HepG2 (cell line): ENCODE measurements around the gene PML.
"Not testable (repeated sequence)": the region's sequence is repeated elsewhere in the genome, so short reads cannot be mapped to it uniquely, and the experiment has no call there.

ENCODE experiments used
- ARID5B ChIP-seq: IDR thresholded peaks from 2 replicates; pipeline ENCODE4 v1.4.0; 2020; ENCODE audit warnings: mild to moderate bottlenecking, missing genetic modification reagents
- ATF5 ChIP-seq: sonication (generic); formaldehyde crosslinking; IDR thresholded peaks from 2 replicates; pipeline ENCODE4 v1.4.0; 2020; ENCODE audit warnings: mild to moderate bottlenecking, low read depth, missing genetic modification reagents
- CTCF ChIP-seq: sonication (generic); formaldehyde crosslinking; IDR thresholded peaks from 2 replicates; pipeline ENCODE4 v1.5.0; 2020; ENCODE audit warnings: mild to moderate bottlenecking, missing genetic modification reagents, moderate library complexity
- ELK4 ChIP-seq: sonication (generic); formaldehyde crosslinking; IDR thresholded peaks from 2 replicates; pipeline ENCODE4 v1.9.0; 2021; ENCODE audit warnings: missing genetic modification reagents, borderline replicate concordance
- EZH2 ChIP-seq: conservative IDR thresholded peaks from 2 replicates; pipeline ENCODE4 v1.6.1; 2012; ENCODE audit warnings: mild to moderate bottlenecking, low read depth, low read length, moderate library complexity
- HMG20B ChIP-seq: conservative IDR thresholded peaks from 2 replicates; pipeline ENCODE4 v1.6.1; 2016; ENCODE audit warnings: missing genetic modification reagents, missing compliant biosample characterization
- HNF1B ChIP-seq: sonication (generic); formaldehyde crosslinking; IDR thresholded peaks from 2 replicates; pipeline ENCODE4 v1.5.1; 2020; ENCODE audit warnings: mild to moderate bottlenecking, moderate library complexity, missing genetic modification reagents
- MED8 ChIP-seq: sonication (generic); formaldehyde crosslinking; IDR thresholded peaks from 2 replicates; pipeline ENCODE4 v1.8.1; 2023; ENCODE audit warnings: mild to moderate bottlenecking, missing genetic modification reagents; ENCODE audit not compliant: insufficient replicate concordance
- RAD51 ChIP-seq: fragments of 450-650 bp; IDR thresholded peaks from 2 replicates; pipeline ENCODE4 v1.6.1; 2016; ENCODE audit warnings: borderline replicate concordance
- REST ChIP-seq, 2 experiments: IDR thresholded peaks; 2 replicates each; pipeline ENCODE4 v1.6.1; 2011 to 2012; ENCODE audit warnings: low read length in 2 of 2, borderline replicate concordance in 1 of 2, low read depth in 1 of 2, mild to moderate bottlenecking in 1 of 2, moderate library complexity in 1 of 2
- SP1 ChIP-seq, 2 experiments: fragments of 450-650 bp in 1 of 2; sonication (generic) in 1 of 2; formaldehyde crosslinking in 1 of 2; IDR thresholded peaks; 2 replicates each; pipeline versions ENCODE4 v1.4.0 to v1.6.1; 2016 to 2020; ENCODE audit warnings: missing genetic modification reagents in 1 of 2
- STAT6 ChIP-seq: sonication (generic); formaldehyde crosslinking; IDR thresholded peaks from 2 replicates; pipeline ENCODE4 v1.4.0; 2020; ENCODE audit warnings: missing genetic modification reagents, mild to moderate bottlenecking, borderline replicate concordance
- TRAFD1 ChIP-seq: sonication (generic); formaldehyde crosslinking; IDR thresholded peaks from 2 replicates; pipeline ENCODE4 v1.5.1; 2020; ENCODE audit warnings: missing genetic modification reagents, mild to moderate bottlenecking, borderline replicate concordance
- ZFAT ChIP-seq: sonication (generic); formaldehyde crosslinking; conservative IDR thresholded peaks from 2 replicates; pipeline ENCODE4 v1.8.1; 2023; ENCODE audit warnings: missing genetic modification reagents, inconsistent platforms

GRCh38 chr15:74059050-74059833, 64.7 kb downstream of the PML start:
- not testable (repeated sequence) for TF ChIP-seq STAT6 (CRISPR knock-in tag); ELK4 (CRISPR knock-in tag); CTCF (CRISPR knock-in tag); EZH2; SP1 (IDR thresholded peaks at IDR 0.05); SP1 (CRISPR knock-in tag; IDR thresholded peaks at IDR 0.05); ARID5B (CRISPR knock-in tag); HNF1B (CRISPR knock-in tag); TRAFD1 (CRISPR knock-in tag); HMG20B (CRISPR knock-in tag); ATF5 (CRISPR knock-in tag); ZFAT (CRISPR knock-in tag); RAD51; MED8 (CRISPR knock-in tag); REST (IDR thresholded peaks at IDR 0.05; ENCODE audit: borderline replicate concordance in 1 of 2, low read depth in 1 of 2, low read length in 2 of 2)
